Measurements from ENCODE around the gene NYAP1.
"Not testable (repeated sequence)": the region's sequence is repeated elsewhere in the genome, so short reads cannot be mapped to it uniquely, and the experiment has no call there.

GRCh38 chr7:100521909-100522593 lies 38.3 kb downstream of the NYAP1 start:
- not testable (repeated sequence) for TF ChIP-seq CTCF (conservative IDR thresholded peaks at IDR 0.05; ENCODE audit: low read length); EZH2phosphoT487 (IDR thresholded peaks at IDR 0.05; ENCODE audit: borderline replicate concordance)

Measured in Loucy (cell line).